Stimulated activated CD8-positive, alpha-beta memory T cell treated with anti-CD3 and anti-CD28 coated beads, Interleukin-12 subunit alpha, Interleukin-12 subunit beta, amount 100 ng/mL, for 1 hour (primary cell): ENCODE data around the gene ABHD6.
"Not testable (repeated sequence)": the region's sequence is repeated elsewhere in the genome, so short reads cannot be mapped to it uniquely, and the experiment has no call there.

Experiments used
- DNase-seq: peaks from one replicate; pipeline ENCODE4 v3.0.0-alpha.2; 2020; ENCODE audit warnings: low read depth

ABHD6 gene, protein sequence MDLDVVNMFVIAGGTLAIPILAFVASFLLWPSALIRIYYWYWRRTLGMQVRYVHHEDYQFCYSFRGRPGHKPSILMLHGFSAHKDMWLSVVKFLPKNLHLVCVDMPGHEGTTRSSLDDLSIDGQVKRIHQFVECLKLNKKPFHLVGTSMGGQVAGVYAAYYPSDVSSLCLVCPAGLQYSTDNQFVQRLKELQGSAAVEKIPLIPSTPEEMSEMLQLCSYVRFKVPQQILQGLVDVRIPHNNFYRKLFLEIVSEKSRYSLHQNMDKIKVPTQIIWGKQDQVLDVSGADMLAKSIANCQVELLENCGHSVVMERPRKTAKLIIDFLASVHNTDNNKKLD

DNA sequence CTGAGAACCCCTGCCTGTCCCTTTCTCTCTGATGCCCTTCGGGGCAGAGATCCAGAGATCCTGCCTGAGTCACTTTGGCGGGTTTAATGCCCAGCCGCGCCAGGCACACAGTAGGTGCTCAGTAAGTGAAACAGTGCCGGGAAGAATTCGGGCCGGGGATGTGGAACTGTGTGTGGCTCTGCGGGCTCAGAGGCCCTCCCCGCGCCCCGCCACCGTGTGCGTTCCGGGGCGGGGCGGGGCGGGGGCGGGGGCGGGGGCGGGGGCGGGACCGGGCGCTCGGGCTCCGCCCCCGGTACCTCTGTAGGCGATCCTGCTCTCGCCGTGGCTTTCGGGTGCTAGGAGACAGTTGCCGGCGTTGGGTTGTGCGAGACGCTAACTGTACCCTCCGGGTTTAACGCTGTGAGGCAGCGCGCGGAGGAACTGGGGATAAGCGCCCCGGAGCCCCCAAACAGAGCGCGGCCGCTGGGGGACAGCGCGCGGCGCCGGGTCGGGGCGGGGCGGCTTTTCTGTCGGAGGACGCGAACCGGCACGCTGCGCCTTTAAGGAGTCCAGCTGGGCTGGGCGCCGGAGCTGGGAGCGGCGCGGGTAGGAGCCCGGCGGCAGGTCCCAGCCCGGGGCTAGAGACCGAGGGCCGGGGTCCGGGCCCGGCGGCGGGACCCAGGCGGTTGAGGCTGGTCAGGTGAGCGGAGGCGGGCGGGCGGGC lies at the start of gene ABHD6:
ABHD6 (plus strand) TSS at position 555 of the 703 bp plus-strand sequence. CDS start 18,795 bp downstream, outside the sequence.
- DNase-seq, result peak; percentile 64

- no peak for DNase-seq
Measured at GRCh38 chr3:58188173-58188564, 49.4 kb upstream of the ABHD6 start.

DNA sequence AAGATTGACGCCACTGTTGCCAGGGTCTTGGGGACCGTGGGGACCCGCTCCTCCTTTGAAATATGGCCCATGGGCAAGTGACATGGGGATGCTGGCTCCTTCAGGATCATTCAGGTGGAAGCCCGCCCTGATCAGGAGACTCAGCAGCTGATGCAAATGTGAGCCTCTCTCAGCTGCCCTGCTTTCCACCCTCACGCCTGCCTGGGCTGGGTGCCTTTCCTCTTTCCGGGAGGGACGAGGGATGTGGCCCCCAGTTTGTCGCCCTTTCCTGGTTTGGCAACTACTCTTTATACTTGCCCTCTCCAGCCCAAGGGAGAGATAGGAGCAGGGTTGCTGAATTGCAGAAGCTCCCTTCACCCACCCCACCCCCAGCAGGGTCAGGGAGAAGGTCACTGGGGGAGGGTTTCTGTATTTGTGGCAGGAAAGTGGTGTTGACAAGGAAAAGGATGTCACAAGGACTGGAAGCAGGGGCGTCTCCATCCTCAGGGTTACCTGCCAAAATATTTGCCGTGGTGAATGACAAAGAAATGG lies 48.6 kb upstream of the ABHD6 start:
- DNase-seq, result no peak

- no peak for DNase-seq
Measured at GRCh38 chr3:58189691-58190090, 47.9 kb upstream of the ABHD6 start.

- DNase-seq, result no peak
Measured at GRCh38 chr3:58190291-58190690, 47.3 kb upstream of the ABHD6 start.

DNA sequence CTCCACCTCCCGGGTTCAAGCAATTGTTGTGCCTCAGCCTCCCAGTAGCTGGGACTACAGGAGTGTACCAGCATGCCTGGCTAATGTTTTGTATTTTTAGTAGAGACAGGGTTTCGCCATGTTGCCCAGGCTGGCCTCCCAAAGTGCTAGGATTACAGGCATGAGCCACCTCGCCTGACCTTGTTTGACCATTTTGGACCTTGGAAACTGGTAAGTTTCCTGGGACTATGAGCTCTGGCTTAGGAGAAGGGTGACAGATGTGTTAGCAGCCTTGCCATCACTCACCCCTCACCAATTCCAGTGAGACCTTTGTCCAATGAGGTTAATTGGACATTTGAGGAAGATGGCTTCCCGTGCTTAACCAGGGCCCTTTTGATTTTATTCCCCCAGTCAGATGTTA lies 46.7 kb upstream of the ABHD6 start:
- no peak for DNase-seq

- DNase-seq, result no peak
Measured at GRCh38 chr3:58191361-58191991, 46.1 kb upstream of the ABHD6 start.

DNA sequence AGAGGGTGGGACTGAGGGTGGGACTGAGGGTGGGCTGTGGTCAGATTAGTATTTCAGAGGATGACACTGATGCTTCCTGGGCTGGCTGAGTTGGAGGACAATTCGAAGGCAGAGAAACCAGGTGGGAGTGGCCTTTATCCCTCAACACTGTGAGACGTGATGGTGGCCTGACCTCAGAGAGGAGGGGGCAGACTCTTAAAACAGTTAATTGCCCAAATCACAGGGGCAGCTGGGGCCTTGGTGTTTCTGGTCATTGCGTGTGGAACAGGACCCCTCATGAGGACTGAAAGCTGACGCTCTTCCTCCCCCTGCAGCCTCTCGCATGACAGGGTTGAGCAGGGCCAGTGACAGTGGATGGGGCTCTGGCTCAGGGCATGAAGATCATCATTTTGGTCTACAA lies 45.5 kb upstream of the ABHD6 start:
- no peak for DNase-seq

DNA sequence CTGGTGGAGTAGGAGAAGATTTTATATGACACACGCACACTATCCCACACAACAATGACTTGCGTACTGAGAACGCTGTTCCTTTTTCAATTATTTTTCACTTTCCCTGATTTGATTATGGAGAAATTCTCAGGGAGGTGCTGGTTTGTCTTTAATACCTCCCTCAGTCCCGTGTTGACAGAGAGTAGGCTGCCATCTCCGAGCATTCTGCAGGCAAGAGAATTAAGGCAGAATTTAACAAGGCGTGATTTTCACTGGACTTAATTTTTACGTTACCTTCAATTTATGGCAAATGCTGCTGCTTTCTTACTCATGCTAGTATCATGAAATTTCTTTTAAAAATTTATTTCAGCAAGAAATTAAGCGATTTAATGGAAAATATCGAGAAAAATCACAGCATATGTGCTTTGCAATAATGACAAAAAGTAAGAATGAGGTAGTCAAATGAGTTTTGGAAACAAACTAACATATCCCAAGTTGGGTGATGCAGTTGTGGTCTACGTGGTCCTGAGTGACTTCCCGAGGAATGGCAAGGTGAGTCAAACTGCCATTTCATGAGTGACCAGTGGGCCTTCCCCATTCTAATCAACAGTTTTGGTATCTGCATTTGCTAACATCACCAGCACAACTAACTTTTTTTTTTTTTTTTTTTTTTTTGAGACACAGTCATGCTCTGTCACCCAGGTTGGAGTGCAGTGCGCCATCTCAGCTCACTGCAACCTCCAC lies 43.7 kb upstream of the ABHD6 start:
- DNase-seq, result no peak

DNA sequence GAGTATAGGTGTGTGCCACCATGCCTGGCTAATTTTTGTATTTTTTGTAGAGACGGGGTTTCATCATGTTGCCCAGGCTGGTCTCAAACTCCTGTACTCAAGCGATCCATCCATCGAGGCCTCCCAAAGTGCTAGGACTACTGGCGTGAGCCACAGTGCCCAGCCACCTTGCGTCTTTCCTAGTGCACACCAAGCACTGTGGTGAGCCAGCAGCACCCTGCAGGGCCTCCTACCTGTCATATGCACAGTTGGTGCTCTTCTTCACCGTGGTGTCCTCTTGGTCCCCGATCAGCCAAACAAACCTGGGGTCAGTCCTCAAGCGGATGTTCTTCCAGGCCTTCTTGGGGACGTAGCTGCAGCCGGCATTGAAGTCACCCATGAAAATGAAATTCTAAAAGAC lies 40.0 kb upstream of the ABHD6 start:
- DNase-seq, result no peak

DNA sequence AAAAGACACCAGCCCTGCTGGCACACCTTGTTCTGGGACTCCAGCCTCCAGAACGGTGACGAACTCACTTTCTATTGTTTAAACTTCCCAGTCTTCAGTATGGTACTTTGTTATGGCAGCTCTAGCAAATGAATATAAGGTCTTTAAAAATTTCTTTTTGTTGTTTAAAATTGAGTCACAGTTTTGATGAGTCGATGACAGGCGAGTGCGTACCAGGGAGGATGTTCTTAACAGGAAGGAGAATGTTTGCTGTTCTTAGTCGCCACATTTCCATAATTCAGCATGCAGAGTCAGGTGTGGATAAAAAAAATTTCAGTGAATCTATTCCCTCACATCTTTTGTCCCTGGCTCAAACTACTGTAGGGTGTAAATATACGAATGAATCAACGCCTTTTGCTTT lies 39.2 kb upstream of the ABHD6 start:
- no peak for DNase-seq

GRCh38 chr3:58198804-58199203 lies 38.8 kb upstream of the ABHD6 start:
- no peak for DNase-seq

GRCh38 chr3:58200121-58200709 lies 37.4 kb upstream of the ABHD6 start:
- DNase-seq, result no peak

GRCh38 chr3:58200846-58201355 lies 36.7 kb upstream of the ABHD6 start:
- no peak for DNase-seq

GRCh38 chr3:58201451-58201850 lies 36.1 kb upstream of the ABHD6 start:
- not testable (repeated sequence) for DNase-seq

DNA sequence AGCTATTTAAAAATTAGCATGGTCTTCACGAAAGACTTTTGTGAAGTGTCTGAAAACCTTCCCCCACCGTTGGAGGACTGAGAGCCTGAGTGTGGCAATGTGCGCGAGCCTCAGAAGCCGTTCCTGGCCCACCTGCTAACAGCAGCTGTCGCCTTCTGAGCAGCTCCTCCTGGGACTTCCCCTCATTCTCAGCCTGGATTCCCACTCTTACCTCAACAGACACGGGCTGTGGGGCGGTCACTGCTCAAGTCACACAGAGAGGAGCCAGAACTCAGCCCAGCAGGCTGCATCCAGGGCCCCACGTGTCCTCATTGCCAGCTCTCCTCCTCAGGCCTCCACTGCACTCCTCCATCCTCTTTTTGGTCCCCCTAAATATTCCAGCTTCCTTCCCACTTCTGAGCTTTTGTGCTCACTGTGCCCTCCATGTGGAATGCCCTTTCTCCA lies 34.7 kb upstream of the ABHD6 start:
- no peak for DNase-seq

DNA sequence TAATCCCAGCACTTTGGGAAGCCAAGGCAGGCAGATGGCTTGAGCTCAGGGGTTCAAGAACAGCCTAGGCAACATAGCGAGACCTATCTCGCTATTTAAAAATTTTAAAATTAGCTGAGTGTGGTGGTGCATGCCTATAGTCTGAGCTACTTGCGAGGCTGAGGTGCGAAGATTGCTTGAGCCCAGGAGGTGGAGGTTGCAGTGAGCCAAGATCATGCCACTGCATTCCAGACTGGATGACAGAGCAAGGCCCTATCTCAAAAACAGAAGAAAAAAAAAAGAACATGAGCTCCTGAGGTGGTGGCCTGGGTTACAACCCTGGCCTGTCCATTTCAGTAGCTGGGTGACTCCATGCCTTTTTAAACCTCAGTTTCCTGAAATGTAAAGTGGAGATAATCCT lies 34.1 kb upstream of the ABHD6 start:
- DNase-seq, result no peak

DNA sequence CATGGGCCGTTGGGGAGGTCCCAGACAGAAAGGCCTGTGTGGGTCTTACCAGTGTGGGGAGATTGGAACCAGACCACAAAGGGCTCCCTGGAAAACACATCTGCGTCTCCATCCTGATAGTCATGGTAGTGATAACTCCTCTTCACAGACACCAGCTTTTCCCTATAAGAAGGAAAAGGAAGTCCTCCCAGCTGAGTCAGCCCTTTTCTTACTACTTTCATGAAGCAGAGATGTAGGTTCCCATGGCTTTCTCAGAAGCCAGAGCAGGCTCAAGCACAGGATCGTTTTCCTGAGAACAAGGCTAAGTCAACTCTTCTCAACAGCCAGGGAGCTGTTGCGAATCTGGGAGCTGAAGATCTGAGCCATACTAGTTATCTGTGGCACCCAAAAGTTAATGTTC lies 32.9 kb upstream of the ABHD6 start:
- DNase-seq, result no peak

- DNase-seq, result no peak
Measured at GRCh38 chr3:58205981-58206380, 31.6 kb upstream of the ABHD6 start.

DNA sequence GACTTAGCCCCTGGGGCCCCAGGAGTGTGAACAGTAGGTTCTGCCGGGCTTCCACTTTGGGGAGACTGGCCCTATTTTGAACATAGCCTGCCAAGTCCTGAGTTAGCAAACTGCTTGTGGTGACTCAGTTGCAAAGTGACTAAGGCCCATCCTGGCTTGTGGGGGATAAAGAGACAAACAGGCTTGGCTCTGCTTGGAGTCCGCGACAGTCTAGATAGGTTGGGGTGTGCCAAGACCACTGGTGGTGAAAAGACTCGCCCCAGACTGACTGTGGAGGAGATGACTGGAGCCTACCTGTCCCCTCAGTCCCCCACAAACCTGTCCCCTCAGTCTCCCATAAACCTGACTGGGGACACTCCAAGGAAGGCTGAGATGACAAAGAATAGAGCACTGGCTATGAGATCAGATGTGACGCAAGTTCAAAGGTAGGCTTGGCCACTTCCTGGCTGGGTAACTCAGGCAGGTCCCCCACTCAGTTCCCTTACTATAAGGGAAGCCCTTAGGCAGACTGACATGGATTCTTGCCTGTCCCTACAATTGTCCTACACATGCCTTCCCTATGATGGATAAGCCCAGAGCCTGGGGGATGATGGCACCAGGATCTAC lies 31.1 kb upstream of the ABHD6 start:
- DNase-seq, result no peak

DNA sequence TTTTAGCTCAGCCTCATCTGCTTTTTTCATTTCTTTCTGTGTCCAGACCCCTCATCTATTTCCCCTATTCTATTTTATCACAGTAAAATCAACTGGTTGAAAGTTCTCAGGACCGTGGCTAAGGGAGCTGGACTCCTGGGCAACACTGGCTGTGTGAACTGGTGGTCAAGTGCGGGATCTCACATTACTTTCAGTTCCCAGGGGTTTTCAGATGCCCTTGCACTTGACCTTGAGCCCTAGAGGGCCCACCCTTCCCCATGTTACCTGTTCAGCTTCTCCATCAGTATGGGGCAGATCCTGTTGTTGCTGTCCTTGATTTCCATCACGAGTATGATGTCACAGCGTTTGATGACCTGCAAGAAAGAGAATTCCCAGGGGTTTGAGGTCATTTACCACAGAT lies 29.6 kb upstream of the ABHD6 start:
- DNase-seq, result no peak
